GM12878 (cell line): ENCODE data around the gene FOXI3. TPM values are rescaled to one million over a fixed set of nuclear protein-coding genes. Genes with fewer than 3 reads are reported as not detected.

Experiments used
- CEBPB ChIP-seq, 2 experiments: fragments of 150-350 bp in 1 of 2; IDR thresholded peaks; 2 replicates each; pipeline ENCODE4 v1.6.1; 2012 to 2014; ENCODE audit warnings: low read depth in 2 of 2, low read length in 2 of 2, borderline replicate concordance in 1 of 2, inconsistent platforms in 1 of 2
- RELB ChIP-seq: fragments of 450-650 bp; IDR thresholded peaks from 2 replicates; pipeline ENCODE4 v1.6.1; 2017; ENCODE audit warnings: low read depth, mild to moderate bottlenecking, moderate library complexity
- SKIL ChIP-seq: fragments of 450-650 bp; IDR thresholded peaks from 2 replicates; pipeline ENCODE4 v1.6.1; 2017; ENCODE audit warnings: mild to moderate bottlenecking, low read depth, inconsistent platforms; ENCODE audit not compliant: poor library complexity, severe bottlenecking
- TCF3 ChIP-seq: IDR thresholded peaks from 2 replicates; pipeline ENCODE4 v1.6.1; 2012; ENCODE audit warnings: low read depth, mild to moderate bottlenecking, low read length, borderline replicate concordance; ENCODE audit not compliant: insufficient read depth
- ZBTB40 ChIP-seq: fragments of 450-650 bp; IDR thresholded peaks from 2 replicates; pipeline ENCODE4 v1.6.1; 2016; ENCODE audit warnings: mild to moderate bottlenecking, moderate library complexity, borderline replicate concordance
- ZNF687 ChIP-seq: fragments of 450-650 bp; IDR thresholded peaks from 2 replicates; pipeline ENCODE4 v1.6.1; 2017; ENCODE audit warnings: mild to moderate bottlenecking, moderate library complexity
- ZSCAN29 ChIP-seq: fragments of 450-650 bp; IDR thresholded peaks from 2 replicates; pipeline ENCODE4 v1.6.1; 2017; ENCODE audit warnings: mild to moderate bottlenecking, moderate library complexity
- polyA plus RNA-seq, 11 experiments: library from polyadenylated mRNA; depleted of rRNA in 4 of 11; unstranded in 6 of 11; stranded (reverse) in 5 of 11; fragments of >200 nt; fragmentation: Nextera tagmentation in 4 of 11; fragmentation: Illumina TruSeq in 1 of 11; extraction: Ambion mirVana in 4 of 11; extraction: Trizol in 1 of 11; gene quantifications; 1 replicate in 1 of 11; 2 replicates in 10 of 11; pipeline versions ENCODE4 v1.2.1 to v1.2.3, GENCODE V29; 2011 to 2016; ENCODE audit warnings: inconsistent platforms in 2 of 11, missing spikeins in 2 of 11, low read depth in 1 of 11
- total RNA-seq, 4 experiments: library from RNA; depleted of rRNA in 3 of 4; stranded (reverse); fragments of >200 nt in 3 of 4; fragmentation: Illumina TruSeq in 1 of 4; extraction: Trizol in 1 of 4; gene quantifications; 2 replicates each; pipeline versions ENCODE4 v1.2.1 to v1.2.3, GENCODE V29; 2013 to 2021

The FOXI3 gene
- total and polyA plus RNA-seq, 10 of the 15 experiments (the other 5 are each of a cell fraction or from before 2014, with no cell fraction given), result not detected

- TF ChIP-seq SKIL (no peak), RELB (no peak), ZNF687 (no peak), TCF3 (no peak), ZSCAN29 (no peak), CEBPB (IDR thresholded peaks at IDR 0.05; ENCODE audit: borderline replicate concordance in 1 of 2, low read depth in 2 of 2, low read length in 2 of 2) (no peak), ZBTB40 (no peak)
Observed at GRCh38 chr2:88472811-88473210, 20.3 kb upstream of the FOXI3 start (continued).
